Skeletal muscle satellite cell (primary cell): ENCODE measurements around the gene HLA-DRA.
"Not testable (repeated sequence)": the region's sequence is repeated elsewhere in the genome, so short reads cannot be mapped to it uniquely, and the experiment has no call there.

ENCODE experiments used
- H3K27me3 ChIP-seq: 2 replicates; pipeline ENCODE4 v1.7.0; 2013; ENCODE audit warnings: low read length; ENCODE audit not compliant: control insufficient read depth, insufficient read depth
- H3K36me3 ChIP-seq: 2 replicates; pipeline ENCODE4 v1.7.0; 2013; ENCODE audit warnings: mild to moderate bottlenecking, control low read depth, low read length; ENCODE audit not compliant: insufficient read depth
- H3K4me1 ChIP-seq: 2 replicates; pipeline ENCODE4 v1.7.0; 2013; ENCODE audit warnings: low read length; ENCODE audit not compliant: control insufficient read depth, insufficient read depth
- H3K4me2 ChIP-seq: 2 replicates; pipeline ENCODE4 v1.7.0; 2013; ENCODE audit warnings: mild to moderate bottlenecking, low read length
- H3K4me3 ChIP-seq: 2 replicates; pipeline ENCODE4 v1.7.0; 2013; ENCODE audit warnings: low read length
- H3K9ac ChIP-seq: 2 replicates; pipeline ENCODE4 v1.7.0; 2013; ENCODE audit warnings: mild to moderate bottlenecking, low read depth, low read length, moderate library complexity
- H3K9me3 ChIP-seq: replicated peaks from 2 replicates; pipeline ENCODE4 v1.7.0; 2013; ENCODE audit warnings: mild to moderate bottlenecking, control low read depth, low read length

HLA-DRA gene

GRCh38 chr6:32433950-32434349 is 5.7 kb upstream of the HLA-DRA start:
- H3K9ac ChIP-seq, H3K36me3 ChIP-seq, H3K9me3 ChIP-seq, H3K4me3 ChIP-seq, H3K4me2 ChIP-seq, H3K4me1 ChIP-seq: not testable (repeated sequence)
- H3K27me3 ChIP-seq: peaks cover 33% of the 10 kb centered on the region

DNA sequence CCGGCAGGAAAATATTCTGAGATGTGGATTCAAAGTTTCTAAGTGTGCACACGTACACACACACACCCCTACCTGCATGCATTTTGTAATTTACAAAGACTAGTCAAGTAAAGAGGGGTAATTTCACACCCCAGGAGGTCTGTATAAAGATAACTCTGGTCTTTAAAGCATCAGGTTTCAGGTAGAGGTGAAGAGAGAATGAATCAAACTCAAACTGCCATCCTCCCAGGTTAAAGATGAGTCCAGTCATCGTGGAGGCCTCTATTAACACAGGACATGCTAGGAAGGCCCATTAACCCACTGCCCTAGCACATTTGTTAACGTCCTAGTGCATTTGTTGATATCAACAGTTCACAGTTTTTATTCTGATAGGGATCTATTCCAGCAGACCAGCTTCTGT is 3.5 kb upstream of the HLA-DRA start:
- H3K4me1 ChIP-seq: no peaks in the 10 kb centered on the region
- no peak overlapping the region for H3K9ac ChIP-seq
- no peak overlapping the region for H3K4me3 ChIP-seq
- peaks cover 29% of the 10 kb centered on the region for H3K27me3 ChIP-seq
- H3K4me2 ChIP-seq: no peak overlapping the region
- H3K9me3 ChIP-seq: no peaks in the 10 kb centered on the region
- H3K36me3 ChIP-seq: no peaks in the 10 kb centered on the region

DNA sequence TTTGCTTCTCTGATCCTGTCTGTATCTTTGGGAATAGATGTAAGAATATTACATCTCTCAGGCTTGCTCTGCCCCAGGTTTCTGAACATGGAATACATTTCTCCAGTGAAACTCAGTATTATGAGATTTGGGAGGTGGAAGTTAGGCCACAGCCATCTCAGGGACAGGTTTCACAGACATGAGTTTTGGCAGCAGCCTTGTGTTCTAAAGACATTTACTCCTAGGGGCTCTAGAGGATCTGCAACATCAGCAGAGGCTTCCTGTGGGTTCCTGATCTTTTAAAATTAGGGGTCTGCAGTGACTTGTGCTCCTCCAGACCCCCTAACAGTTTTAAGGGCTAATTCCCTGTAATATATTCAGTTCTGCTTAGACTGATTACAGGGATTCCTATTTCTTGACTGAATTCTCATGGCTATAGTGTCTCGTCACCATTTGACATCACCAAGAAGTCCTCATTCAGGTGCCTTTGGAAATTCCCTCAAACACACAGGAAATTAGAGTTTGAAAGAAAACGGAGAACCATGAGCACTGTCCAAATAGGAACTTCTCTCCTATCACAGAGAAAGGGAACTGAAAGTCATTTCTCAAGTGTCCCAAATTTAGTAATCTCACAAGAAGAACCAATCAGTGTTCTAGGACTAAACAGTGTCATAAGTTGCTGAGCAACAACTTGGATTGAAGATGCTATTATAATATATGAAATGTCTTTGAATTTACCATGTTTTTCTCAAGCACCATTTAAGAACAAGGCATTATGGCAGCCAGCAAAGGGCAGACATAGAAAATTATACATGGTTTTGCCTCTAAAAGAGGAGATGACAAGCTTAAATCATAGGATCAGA is 2.5 kb upstream of the HLA-DRA start:
- H3K4me2 ChIP-seq: no peak overlapping the region
- H3K27me3 ChIP-seq: peaks cover 29% of the 10 kb centered on the region
- no peaks in the 10 kb centered on the region for H3K9me3 ChIP-seq
- H3K4me3 ChIP-seq: no peak overlapping the region
- H3K9ac ChIP-seq: no peak overlapping the region
- H3K36me3 ChIP-seq: no peaks in the 10 kb centered on the region
- H3K4me1 ChIP-seq: no peaks in the 10 kb centered on the region

DNA sequence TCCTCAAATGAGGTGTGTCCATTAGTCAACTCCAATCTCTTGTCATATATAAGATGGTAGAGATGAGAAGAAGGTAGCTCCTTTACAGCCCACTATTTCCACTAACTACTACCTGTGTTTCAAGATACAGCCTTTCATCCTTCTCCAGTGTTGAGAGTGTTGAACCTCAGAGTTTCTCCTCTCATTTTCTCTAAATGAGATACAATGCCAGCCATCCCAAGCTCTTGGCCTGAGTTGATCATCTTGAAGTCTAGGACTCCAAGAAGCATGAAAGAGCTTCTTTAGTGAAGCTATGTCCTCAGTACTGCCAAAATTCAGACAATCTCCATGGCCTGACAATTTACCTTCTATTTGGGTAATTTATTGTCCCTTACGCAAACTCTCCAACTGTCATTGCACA is 548 bp upstream of the HLA-DRA start:
- Histone ChIP-seq H3K36me3 (no peaks in the 10 kb centered on the region), H3K4me1 (no peaks in the 10 kb centered on the region), H3K9me3 (no peaks in the 10 kb centered on the region), H3K27me3 (peaks cover 17% of the 10 kb centered on the region), H3K4me2 (no peak overlapping the region), H3K9ac (no peak overlapping the region), H3K4me3 (no peak overlapping the region)

- H3K36me3 ChIP-seq: no peaks in the 10 kb centered on the region
- H3K27me3 ChIP-seq: peaks cover 4% of the 10 kb centered on the region
- no peak overlapping the region for H3K9ac ChIP-seq
- H3K9me3 ChIP-seq: no peaks in the 10 kb centered on the region
- no peak overlapping the region for H3K4me2 ChIP-seq
- no peaks in the 10 kb centered on the region for H3K4me1 ChIP-seq
- H3K4me3 ChIP-seq: no peak overlapping the region
Measured at GRCh38 chr6:32442243-32442667, 2.6 kb downstream of the HLA-DRA start.

DNA sequence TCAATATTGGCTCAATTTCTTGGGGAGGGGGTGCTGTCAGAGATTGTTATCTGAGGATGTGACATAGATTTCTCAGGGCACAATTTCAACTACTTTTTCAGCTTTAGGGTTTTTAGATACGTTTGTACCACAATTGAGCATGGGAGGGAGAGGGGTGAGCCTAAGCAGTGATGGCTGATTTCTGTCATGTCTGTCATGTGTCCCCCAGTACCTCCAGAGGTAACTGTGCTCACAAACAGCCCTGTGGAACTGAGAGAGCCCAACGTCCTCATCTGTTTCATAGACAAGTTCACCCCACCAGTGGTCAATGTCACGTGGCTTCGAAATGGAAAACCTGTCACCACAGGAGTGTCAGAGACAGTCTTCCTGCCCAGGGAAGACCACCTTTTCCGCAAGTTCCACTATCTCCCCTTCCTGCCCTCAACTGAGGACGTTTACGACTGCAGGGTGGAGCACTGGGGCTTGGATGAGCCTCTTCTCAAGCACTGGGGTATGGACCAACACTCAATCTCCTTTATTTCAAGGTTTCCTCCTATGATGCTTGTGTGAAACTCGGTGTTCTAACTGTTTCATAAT is 3.4 kb downstream of the HLA-DRA start:
- H3K4me1 ChIP-seq: no peaks in the 10 kb centered on the region
- no peaks in the 10 kb centered on the region for H3K36me3 ChIP-seq
- no peak overlapping the region for H3K4me2 ChIP-seq
- no peak overlapping the region for H3K4me3 ChIP-seq
- no peak overlapping the region for H3K9ac ChIP-seq
- no peaks in the 10 kb centered on the region for H3K9me3 ChIP-seq
- no peaks in the 10 kb centered on the region for H3K27me3 ChIP-seq

GRCh38 chr6:32444433-32444832 is 4.7 kb downstream of the HLA-DRA start:
- Histone ChIP-seq H3K4me3 (no peak overlapping the region), H3K27me3 (no peaks in the 10 kb centered on the region), H3K9ac (no peak overlapping the region)

DNA sequence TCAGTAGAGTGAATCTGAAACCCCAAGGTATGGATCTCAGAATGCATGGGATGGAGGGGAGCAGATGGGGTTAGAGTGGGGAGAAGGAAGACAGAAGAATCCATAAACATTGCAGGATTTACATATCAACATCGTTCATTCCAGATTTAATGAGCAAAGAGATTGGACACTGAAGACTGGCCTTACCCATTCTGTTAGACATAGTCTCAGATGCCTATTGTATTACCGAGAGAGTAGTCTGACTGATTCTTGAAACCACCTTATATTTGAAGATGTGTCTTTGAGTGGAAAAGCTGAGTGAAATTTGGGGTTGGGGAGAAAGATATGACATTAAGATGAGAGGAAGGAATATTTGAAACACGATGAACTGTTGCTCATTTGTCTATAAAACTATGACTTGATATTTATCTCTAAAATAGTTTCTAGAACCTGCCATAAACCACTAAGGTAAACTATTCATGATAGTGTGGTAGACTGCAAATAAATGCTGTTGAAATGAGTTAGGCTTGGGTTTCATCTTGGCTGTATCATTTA is 5.7 kb downstream of the HLA-DRA start:
- no peaks in the 10 kb centered on the region for H3K36me3 ChIP-seq
- no peaks in the 10 kb centered on the region for H3K9me3 ChIP-seq
- no peaks in the 10 kb centered on the region for H3K4me1 ChIP-seq
- no peak overlapping the region for H3K9ac ChIP-seq
- H3K4me2 ChIP-seq: no peak overlapping the region
- H3K4me3 ChIP-seq: no peak overlapping the region
- no peaks in the 10 kb centered on the region for H3K27me3 ChIP-seq

More at GRCh38 chr6:32444433-32444832, 4.7 kb downstream of the HLA-DRA start:
- no peaks in the 10 kb centered on the region for H3K9me3 ChIP-seq
- H3K4me1 ChIP-seq: no peaks in the 10 kb centered on the region
- no peak overlapping the region for H3K4me2 ChIP-seq
- no peaks in the 10 kb centered on the region for H3K36me3 ChIP-seq

DNA sequence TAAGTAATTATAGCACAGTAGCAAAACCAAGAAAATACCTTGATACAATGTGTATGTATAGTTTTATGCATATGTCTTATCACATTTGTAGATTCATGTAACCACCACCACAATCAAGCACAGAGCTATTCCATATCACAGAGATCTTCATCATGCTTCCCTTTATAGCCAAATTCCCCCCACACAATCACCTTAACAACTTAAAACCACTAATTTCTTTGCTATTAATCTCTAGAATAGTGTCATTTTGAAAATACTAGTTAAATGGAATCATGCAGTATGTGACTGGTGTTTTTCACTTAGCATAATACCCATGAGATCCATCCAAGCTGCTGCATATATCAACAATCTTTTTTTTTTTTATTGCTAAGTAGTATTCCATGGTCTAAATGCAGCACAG is 8.2 kb downstream of the HLA-DRA start:
- no peak overlapping the region for H3K4me3 ChIP-seq
- H3K4me2 ChIP-seq: no peak overlapping the region
- no peaks in the 10 kb centered on the region for H3K4me1 ChIP-seq
- no peaks in the 10 kb centered on the region for H3K9me3 ChIP-seq
- no peaks in the 10 kb centered on the region for H3K27me3 ChIP-seq
- H3K9ac ChIP-seq: no peak overlapping the region
- H3K36me3 ChIP-seq: no peaks in the 10 kb centered on the region

- Histone ChIP-seq H3K4me1 (no peaks in the 10 kb centered on the region), H3K9ac (no peak overlapping the region), H3K36me3 (no peaks in the 10 kb centered on the region), H3K27me3 (no peaks in the 10 kb centered on the region), H3K4me2 (no peak overlapping the region), H3K9me3 (no peaks in the 10 kb centered on the region), H3K4me3 (no peak overlapping the region)
Measured at GRCh38 chr6:32449088-32449736, 9.5 kb downstream of the HLA-DRA start.

GRCh38 chr6:32457054-32457453 is 17.4 kb downstream of the HLA-DRA start:
- no peaks in the 10 kb centered on the region for H3K9me3 ChIP-seq
- H3K4me2 ChIP-seq: no peak overlapping the region
- no peak overlapping the region for H3K4me3 ChIP-seq
- no peaks in the 10 kb centered on the region for H3K36me3 ChIP-seq
- H3K9ac ChIP-seq: no peak overlapping the region
- no peaks in the 10 kb centered on the region for H3K4me1 ChIP-seq
- no peaks in the 10 kb centered on the region for H3K27me3 ChIP-seq
